ENCODE data around the gene MCF2L.

MCF2L gene

DNA sequence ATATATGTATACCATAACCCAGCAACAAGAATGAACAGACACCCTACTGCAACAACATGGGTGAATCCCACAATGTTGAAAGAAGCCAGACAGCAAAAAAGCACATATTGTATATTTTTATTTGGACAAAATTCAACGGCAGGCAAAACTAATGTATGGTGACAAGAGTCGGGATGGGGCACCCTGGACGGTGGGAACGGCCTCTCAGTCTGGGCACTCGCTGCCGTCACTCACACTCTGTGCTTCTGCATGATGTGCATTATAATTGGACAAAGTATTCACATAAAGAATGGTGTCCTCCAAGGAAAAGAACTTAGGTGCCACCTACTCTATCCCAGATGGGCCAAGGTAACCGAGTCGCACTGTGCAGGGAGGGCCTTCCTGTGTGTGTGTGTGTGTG lies 71.0 kb downstream of the MCF2L start:
- H3K27me3 ChIP-seq (ENCODE audit: low read depth, low read length), result peaks cover 5% of the 10 kb centered on the region; the same call in 1 of the 2 replicates
- no peak overlapping the region for H3K9ac ChIP-seq (ENCODE audit: low read length)
- H3K4me3 ChIP-seq (ENCODE audit: low read length), result no peak overlapping the region
- no peaks in the 10 kb centered on the region for H3K36me3 ChIP-seq (replicated peaks; ENCODE audit: low read depth, low read length)
- TF ChIP-seq, protein P1, sequence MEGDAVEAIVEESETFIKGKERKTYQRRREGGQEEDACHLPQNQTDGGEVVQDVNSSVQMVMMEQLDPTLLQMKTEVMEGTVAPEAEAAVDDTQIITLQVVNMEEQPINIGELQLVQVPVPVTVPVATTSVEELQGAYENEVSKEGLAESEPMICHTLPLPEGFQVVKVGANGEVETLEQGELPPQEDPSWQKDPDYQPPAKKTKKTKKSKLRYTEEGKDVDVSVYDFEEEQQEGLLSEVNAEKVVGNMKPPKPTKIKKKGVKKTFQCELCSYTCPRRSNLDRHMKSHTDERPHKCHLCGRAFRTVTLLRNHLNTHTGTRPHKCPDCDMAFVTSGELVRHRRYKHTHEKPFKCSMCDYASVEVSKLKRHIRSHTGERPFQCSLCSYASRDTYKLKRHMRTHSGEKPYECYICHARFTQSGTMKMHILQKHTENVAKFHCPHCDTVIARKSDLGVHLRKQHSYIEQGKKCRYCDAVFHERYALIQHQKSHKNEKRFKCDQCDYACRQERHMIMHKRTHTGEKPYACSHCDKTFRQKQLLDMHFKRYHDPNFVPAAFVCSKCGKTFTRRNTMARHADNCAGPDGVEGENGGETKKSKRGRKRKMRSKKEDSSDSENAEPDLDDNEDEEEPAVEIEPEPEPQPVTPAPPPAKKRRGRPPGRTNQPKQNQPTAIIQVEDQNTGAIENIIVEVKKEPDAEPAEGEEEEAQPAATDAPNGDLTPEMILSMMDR (IDR thresholded peaks at IDR 0.05; ENCODE audit: low read depth, low read length), result no peak
- TF ChIP-seq EZH2phosphoT487 (IDR thresholded peaks at IDR 0.05; ENCODE audit: low read depth), result no peak
- no peaks in the 10 kb centered on the region for H3K79me2 ChIP-seq (ENCODE audit: low read length)
- H2AFZ ChIP-seq (ENCODE audit: low read depth, low read length), result no peak overlapping the region
- H3K4me1 ChIP-seq (ENCODE audit: low read length), result no peaks in the 10 kb centered on the region
- H4K20me1 ChIP-seq (ENCODE audit: insufficient read depth, low read length), result no peaks in the 10 kb centered on the region
- no peak overlapping the region for H3K27ac ChIP-seq (ENCODE audit: low read length)
- H3K9me3 ChIP-seq (ENCODE audit: insufficient read depth, low read length), result no peaks in the 10 kb centered on the region
- H3K4me2 ChIP-seq (ENCODE audit: low read length), result no peak overlapping the region

DNA sequence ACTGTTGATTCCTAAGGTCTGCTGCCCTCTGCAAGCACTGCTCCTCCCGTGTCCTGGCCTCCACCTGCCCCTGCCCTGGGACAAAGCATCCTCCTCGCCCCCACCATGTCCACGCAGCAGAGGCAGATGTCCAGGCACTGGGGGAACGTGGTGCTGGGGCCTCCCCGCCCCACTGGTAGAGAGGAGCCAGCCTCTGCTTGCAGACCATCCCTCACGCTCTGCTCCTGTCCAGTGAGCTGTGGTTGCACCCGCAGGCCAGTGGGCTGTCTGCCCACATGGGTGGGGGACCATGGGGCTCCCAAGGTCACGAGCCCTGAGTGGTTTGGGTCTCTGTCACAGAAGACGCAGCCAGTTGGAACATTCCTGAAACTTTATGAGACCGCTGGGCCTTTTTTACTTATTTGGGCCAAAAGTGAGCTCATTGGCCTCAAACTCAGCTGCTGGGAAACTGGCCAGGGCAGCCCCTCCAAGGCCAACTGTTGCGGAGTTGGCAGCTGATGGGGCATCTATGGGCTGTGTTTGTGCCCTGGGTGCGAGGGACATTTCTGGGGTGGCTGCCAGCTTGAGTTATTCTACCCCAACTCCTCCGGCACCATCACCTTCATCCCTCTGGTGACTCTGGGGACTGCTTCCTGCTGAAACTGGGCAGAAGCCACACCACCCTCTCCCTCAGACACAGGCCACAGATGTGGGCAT lies 71.7 kb downstream of the MCF2L start:
- H3K9ac ChIP-seq (ENCODE audit: low read length), result no peak overlapping the region
- H3K4me2 ChIP-seq (ENCODE audit: low read length), result no peak overlapping the region
- no peak for TF ChIP-seq EZH2phosphoT487 (IDR thresholded peaks at IDR 0.05; ENCODE audit: low read depth)
- TF ChIP-seq, protein P1 (IDR thresholded peaks at IDR 0.05; ENCODE audit: low read depth, low read length), result no peak
- no peaks in the 10 kb centered on the region for H4K20me1 ChIP-seq (ENCODE audit: insufficient read depth, low read length)
- no peak overlapping the region for H2AFZ ChIP-seq (ENCODE audit: low read depth, low read length)
- peaks cover 5% of the 10 kb centered on the region; the same call in 1 of the 2 replicates for H3K27me3 ChIP-seq (ENCODE audit: low read depth, low read length)
- no peaks in the 10 kb centered on the region for H3K9me3 ChIP-seq (ENCODE audit: insufficient read depth, low read length)
- no peaks in the 10 kb centered on the region for H3K4me1 ChIP-seq (ENCODE audit: low read length)
- H3K4me3 ChIP-seq (ENCODE audit: low read length), result no peak overlapping the region
- no peaks in the 10 kb centered on the region for H3K79me2 ChIP-seq (ENCODE audit: low read length)
- no peaks in the 10 kb centered on the region for H3K36me3 ChIP-seq (replicated peaks; ENCODE audit: low read depth, low read length)
- H3K27ac ChIP-seq (ENCODE audit: low read length), result no peak overlapping the region

DNA sequence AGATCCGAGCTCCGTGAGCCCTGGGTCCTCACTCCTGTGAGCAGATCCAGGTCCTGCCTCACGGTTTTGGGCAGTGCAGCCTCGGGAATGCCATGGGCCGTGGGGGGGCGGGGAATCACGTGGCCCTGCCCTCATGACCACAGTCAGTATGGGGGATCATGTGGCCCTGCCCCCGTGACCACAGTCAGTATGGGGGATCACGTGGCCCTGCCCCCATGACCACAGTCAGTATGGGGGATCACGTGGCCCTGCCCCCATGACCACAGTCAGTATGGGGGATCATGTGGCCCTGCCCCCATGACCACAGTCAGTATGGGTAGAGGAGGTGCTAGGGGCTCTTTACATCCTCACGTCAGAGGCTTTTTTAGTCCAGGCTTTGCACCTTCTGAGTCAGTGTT lies 72.3 kb downstream of the MCF2L start:
- H4K20me1 ChIP-seq (ENCODE audit: insufficient read depth, low read length), result no peaks in the 10 kb centered on the region
- no peaks in the 10 kb centered on the region for H3K36me3 ChIP-seq (replicated peaks; ENCODE audit: low read depth, low read length)
- H3K4me3 ChIP-seq (ENCODE audit: low read length), result no peak overlapping the region
- H3K4me2 ChIP-seq (ENCODE audit: low read length), result no peak overlapping the region
- H3K27me3 ChIP-seq (ENCODE audit: low read depth, low read length), result peaks cover 5% of the 10 kb centered on the region; the same call in 1 of the 2 replicates
- H3K9ac ChIP-seq (ENCODE audit: low read length), result no peak overlapping the region
- no peaks in the 10 kb centered on the region for H3K79me2 ChIP-seq (ENCODE audit: low read length)
- TF ChIP-seq, protein P1 (IDR thresholded peaks at IDR 0.05; ENCODE audit: low read depth, low read length), result no peak
- TF ChIP-seq EZH2phosphoT487 (IDR thresholded peaks at IDR 0.05; ENCODE audit: low read depth), result no peak
- H3K9me3 ChIP-seq (ENCODE audit: insufficient read depth, low read length), result no peaks in the 10 kb centered on the region
- H3K27ac ChIP-seq (ENCODE audit: low read length), result no peak overlapping the region
- H3K4me1 ChIP-seq (ENCODE audit: low read length), result no peaks in the 10 kb centered on the region
- no peak overlapping the region for H2AFZ ChIP-seq (ENCODE audit: low read depth, low read length)

DNA sequence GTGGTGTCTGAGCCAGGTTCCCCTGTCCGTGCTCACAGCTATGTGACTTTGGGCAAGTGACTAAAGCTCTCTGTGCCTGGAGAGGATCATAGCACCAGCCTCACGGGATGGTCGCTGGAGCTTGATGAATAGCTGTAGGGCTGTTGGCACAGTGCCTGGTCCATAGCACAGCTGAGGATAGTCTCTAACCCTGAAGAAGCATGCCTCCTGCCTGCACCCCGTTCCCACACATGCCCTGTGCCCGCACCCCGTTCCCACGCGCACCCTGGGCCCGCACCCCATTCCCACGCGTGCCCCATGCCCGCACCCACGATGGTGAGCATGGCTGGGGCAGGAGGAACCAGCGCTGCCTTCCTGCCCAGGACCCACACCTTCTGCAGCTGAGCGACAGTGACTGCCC lies 72.9 kb downstream of the MCF2L start:
- H3K4me1 ChIP-seq (ENCODE audit: low read length), result no peaks in the 10 kb centered on the region
- no peak overlapping the region for H3K4me3 ChIP-seq (ENCODE audit: low read length)
- TF ChIP-seq, protein P1 (IDR thresholded peaks at IDR 0.05; ENCODE audit: low read depth, low read length), result no peak

More for the DNA sequence above, 72.9 kb downstream of the MCF2L start:
- H3K27ac ChIP-seq (ENCODE audit: low read length), result no peak overlapping the region
- H3K4me2 ChIP-seq (ENCODE audit: low read length), result no peak overlapping the region
- H3K27me3 ChIP-seq (ENCODE audit: low read depth, low read length), result peaks cover 5% of the 10 kb centered on the region; the same call in 1 of the 2 replicates
- H3K79me2 ChIP-seq (ENCODE audit: low read length), result no peaks in the 10 kb centered on the region
- H3K36me3 ChIP-seq (replicated peaks; ENCODE audit: low read depth, low read length), result no peaks in the 10 kb centered on the region
- no peaks in the 10 kb centered on the region for H4K20me1 ChIP-seq (ENCODE audit: insufficient read depth, low read length)
- H2AFZ ChIP-seq (ENCODE audit: low read depth, low read length), result no peak overlapping the region
- H3K9me3 ChIP-seq (ENCODE audit: insufficient read depth, low read length), result no peaks in the 10 kb centered on the region
- H3K9ac ChIP-seq (ENCODE audit: low read length), result no peak overlapping the region

All from OCI-LY3 (cell line).